GM18907 (cell line): Measurements from ENCODE around the gene SEC22C.
"Not testable (repeated sequence)": the region's sequence is repeated elsewhere in the genome, so short reads cannot be mapped to it uniquely, and the experiment has no call there.

ENCODE experiments used
- ATAC-seq: cut with Tn5 transposase; IDR thresholded peaks from one replicate; pipeline ENCODE4 v1.9.1; 2021; ENCODE audit warnings: mild to moderate bottlenecking, moderate library complexity; ENCODE audit not compliant: unreplicated experiment

The SEC22C gene

GRCh38 chr3:42581709-42582473 lies at the start of gene SEC22C:
Gene SEC22C (minus strand): TSS chr3:42581967. CDS start chr3:42569046, 12,921 bp downstream.
- ATAC-seq = peak; percentile 89

DNA sequence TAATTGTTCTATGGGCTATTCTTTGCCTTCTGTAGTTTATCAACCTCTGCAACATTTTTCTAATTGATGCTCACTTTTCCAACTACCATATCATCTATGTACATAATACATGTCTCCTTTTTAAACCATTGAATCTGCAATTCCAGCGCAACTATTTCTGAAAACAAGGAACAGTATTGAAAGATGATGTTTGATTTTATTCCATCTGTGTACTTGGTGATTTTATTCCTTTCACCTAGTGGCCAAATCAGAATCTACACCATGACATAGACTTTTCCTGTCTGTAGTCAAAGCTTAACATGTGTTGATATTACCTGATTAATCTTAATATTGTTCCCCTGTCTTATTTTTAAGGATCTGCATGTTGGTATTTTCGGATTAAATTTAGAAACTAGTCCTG lies 31.7 kb upstream of the SEC22C start:
- no peak for ATAC-seq

GRCh38 chr3:42612928-42613327 lies 31.2 kb upstream of the SEC22C start:
- peak; percentile 80 for ATAC-seq

DNA sequence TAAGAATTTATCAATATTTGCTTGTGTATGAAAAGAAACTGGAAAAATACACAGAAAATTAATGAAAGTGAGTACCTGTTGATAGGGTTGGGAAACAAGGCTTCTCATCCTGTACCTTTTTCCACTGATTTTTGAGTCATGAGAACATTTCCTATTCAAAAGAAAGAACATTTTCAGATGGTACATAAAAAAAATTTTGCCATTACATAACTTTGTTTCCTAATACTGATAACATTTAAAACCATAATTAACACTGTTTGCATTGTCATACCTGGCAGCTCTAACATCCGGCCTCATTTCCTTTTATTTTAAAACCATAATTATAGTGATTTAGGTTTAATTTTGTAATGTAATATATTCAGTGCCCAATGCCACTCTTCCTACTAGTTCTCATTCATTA lies 30.4 kb upstream of the SEC22C start:
- no peak for ATAC-seq

DNA sequence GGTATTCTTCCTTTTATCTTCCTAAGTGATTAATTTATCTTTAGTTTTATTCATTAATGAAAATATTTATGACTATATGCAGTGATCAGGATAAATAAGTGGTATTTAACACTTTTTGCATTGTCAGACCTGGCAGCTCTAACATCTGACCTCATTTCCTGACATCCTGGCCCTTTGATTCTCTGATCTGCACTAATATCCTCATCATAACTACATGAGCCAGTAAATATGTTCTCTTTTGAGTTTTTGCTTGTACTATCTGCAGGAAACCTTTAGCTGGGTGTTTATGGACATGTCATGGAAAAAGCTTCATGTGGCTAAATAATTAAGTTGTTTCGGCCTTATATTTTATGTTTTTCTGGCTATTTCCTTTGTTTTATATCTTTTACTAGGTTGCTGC lies 29.2 kb upstream of the SEC22C start:
- no peak for ATAC-seq

DNA sequence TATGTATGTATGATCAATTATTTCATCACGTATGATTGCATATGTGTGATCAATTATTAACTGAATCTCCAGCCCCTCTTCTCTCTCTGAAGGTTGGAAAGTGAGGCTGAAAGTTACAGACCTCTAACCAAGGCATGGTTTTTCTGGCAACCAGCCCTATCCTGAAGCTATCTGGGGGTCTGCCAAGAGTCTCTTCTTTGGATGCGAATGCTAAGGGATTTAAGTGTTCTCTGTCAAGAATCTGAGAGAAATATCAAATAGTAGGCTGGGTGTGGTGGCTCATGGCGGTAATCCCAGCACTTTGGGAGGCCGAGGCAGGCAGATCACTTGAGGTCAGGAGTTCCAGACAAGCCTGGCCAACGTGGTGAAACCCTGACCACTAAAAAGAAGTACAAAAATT lies 26.8 kb upstream of the SEC22C start:
- ATAC-seq = no peak

DNA sequence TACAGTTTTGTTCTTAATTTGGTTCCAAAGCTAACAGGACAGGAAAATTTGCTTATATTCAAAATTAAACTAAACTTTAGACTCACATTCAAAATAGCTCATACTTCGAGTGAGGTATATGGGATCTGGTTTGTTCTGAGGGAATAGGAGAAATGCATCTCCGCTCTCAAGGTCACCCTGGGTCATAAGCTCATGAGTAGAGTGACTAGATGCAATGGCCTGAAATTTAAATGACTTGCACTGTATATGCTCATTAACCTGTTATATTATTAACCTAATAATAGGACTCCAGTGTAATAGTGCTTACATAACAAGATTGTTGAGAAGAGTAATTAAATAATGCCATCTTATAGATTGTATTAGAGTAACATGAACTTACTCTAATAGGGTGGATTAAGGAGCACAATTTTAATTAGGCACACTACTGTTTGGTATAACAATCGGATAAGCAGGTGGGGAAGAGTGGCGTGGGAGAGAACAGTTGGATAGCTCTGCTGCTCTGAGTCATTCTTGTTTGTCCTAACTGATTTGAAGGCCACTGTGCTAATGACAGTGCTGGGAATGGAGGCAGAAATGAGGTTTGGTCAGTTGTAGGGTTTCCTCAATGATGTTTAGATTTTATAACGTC lies 23.9 kb upstream of the SEC22C start:
- ATAC-seq = no peak

DNA sequence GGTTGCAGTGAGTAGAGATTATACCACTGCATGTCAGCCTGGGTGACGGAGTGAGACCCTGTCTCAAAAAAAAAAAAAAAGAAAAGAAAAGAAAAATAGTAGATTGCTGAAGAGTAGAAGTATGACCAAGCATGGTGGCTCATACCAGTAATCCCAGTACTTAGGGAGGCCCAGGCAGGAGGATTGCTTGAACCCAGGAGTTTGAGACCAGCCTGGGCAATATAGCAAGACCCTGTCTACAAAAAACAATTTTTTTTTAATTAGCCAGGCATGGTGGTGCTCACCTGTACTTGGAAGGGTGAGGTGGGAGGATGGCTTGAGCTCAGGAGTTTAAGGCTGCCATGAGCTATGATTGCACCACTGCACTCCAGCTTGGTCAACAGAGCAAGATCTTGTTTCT lies 21.2 kb upstream of the SEC22C start:
- ATAC-seq = no peak

GRCh38 chr3:42601896-42602581 lies 20.3 kb upstream of the SEC22C start:
- ATAC-seq = no peak

DNA sequence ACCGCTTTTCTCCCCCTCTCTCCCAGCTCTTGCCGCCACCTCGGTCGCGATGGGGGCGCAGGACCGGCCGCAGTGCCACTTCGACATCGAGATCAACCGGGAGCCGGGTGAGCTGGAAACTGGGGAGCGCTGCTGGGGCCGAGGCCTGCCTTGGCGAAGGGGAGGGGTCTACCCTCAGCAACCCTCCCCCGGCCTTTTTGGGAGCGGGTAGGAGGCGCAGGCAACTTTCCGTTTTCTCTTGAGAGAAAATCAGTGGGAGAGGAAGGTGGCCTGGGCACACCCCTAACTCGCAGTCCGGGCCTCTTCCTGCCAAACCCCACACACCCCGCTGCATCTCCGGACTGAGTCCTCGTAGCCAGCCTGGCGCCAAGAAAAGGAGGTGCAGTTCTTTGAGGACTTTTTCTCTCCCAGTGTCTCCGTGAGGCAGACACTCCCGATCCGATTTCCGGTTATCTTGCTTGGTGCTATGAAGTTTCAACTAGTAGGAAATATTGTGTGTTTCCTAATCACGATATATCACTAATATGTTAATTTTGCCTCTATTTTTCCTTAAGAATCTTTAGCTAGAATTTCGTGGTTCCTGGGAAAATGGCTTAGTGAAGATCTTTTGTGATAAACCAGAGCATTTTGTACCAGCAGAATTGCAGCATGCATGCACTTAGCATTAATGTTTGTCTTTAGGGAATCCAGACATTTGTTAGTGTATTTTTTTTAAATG lies 19.4 kb upstream of the SEC22C start:
- peak; percentile 32 for ATAC-seq

DNA sequence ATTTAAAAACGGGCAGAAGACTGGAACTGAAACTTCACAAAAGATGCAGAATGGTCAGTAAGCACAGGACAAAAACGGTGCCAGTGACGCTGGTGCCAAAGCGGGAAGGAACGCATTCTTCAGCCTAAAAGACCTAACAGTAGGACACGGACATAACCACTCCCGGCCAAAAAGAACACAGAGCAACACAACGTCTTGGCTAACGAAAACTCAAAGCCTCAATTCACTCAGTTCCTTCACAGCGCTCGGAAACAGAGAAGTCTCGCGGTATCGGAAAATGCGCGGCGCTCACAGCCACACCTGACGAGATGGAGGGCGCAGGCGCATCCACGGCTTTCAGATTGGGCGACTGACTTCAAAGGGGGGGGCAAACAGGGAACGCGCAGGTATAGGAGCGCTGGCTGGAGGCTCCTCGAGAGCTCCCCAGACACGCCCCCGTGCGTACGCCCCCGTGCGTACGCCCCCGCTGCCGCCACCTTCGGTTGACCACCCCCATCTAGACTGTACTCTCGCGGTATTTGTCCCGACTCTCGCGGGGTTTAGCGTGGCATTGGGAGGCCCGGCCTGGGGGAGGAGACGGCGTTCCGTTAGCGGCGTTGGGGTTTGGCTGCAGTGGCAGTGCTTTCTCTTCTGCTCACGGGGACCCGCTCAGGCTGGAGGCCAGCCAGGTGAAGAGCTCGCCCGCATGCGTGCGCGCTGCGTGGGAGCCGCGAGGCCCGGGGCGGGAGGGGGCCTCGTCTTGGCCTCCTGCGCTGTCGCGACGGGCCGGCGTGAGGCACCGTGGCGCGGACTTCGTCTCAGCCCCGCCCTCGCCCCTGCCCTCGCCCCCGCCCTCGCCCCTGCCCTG lies 18.6 kb upstream of the SEC22C start, which contains the start of gene NKTR:
NKTR (plus strand) TSS at position 576 of the 847 bp plus-strand sequence. CDS start 321 bp downstream, outside the sequence.
- peak; percentile 90 for ATAC-seq

DNA sequence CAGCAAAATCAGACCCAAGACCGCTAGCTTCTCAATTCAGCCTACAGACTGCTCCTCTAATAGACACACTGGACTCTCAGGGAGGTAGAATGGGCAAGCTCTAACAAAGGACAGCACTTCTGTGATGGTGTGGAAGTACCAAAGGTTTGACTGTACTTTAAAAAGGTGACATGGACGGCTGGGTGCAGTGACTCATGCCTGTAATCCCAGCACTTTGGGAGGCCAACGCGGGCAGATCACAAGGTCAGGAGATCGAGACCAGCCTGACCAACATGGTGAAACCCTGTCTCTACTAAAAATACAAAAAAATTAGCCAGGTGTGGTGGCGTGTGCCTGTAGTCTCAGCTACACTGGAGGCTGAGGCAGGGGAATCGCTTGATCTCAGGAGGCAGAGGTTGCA lies 15.3 kb upstream of the SEC22C start:
- not testable (repeated sequence) for ATAC-seq

- ATAC-seq = no peak
Observed at GRCh38 chr3:42595682-42596081, 13.9 kb upstream of the SEC22C start.

- no peak for ATAC-seq
Observed at GRCh38 chr3:42593635-42594034, 11.9 kb upstream of the SEC22C start.

- no peak for ATAC-seq
Observed at GRCh38 chr3:42591811-42592210, 10.0 kb upstream of the SEC22C start.

DNA sequence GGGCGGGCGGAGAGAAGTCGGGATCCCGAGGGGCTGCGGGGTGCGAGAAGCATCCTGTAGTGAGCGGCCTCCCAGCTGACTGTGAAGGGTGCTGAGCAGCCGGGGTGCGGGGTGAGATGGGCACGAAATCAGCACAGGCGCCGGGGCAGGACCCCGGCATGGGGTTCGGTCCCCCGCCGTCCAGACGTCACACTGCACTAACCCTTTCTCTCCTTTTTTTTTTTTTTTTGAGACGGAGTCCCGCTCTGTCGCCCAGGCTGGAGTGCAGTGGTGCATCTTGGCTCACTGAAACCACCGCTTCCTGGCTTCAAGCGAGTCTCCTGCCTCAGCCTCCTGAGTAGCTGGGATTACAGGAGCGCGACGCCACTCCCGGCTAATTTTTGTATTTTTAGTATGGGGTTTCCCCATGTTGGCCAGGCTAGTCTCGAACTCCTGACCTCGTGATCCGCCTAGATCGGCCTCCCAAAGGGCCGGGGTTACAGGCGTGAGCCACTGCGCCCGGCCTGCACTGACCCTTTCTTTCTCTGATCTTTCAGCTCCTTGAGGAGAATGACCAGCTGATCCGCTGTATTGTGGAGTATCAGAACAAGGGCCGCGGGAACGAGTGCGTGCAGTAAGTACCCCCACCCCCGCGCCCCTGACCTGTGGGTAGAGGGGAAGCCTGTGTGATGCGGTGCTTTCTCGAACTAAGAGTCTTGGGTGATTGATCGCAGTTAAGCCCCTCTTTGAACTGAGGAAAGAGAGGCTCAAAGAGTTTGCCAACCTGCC lies 9.4 kb upstream of the SEC22C start:
- no peak for ATAC-seq

- no peak for ATAC-seq
Observed at GRCh38 chr3:42589382-42590109, 7.8 kb upstream of the SEC22C start.

- no peak for ATAC-seq
Observed at GRCh38 chr3:42588625-42589024, 6.9 kb upstream of the SEC22C start.
